Breast epithelium (tissue), 3 donors: ENCODE results near the gene CD83.

Experiments
- POLR2A ChIP-seq: fragments of 450-650 bp; IDR thresholded peaks from one replicate; pipeline ENCODE4 v1.6.1; 2016; ENCODE audit warnings: antibody characterized with exemption, mild to moderate bottlenecking, moderate library complexity
- POLR2AphosphoS5 ChIP-seq, 3 donors: sonication (generic); formaldehyde crosslinking; IDR thresholded peaks; one replicate each; pipeline ENCODE4 v1.6.1; 2017; ENCODE audit warnings: antibody characterized with exemption in 3 of 3
- TF ChIP-seq, protein P1 (sequence below), 3 donors: fragments of 450-650 bp; IDR thresholded peaks; one replicate each; pipeline ENCODE4 v1.5.1; 2016 to 2017; ENCODE audit warnings: antibody characterized with exemption in 3 of 3, mild to moderate bottlenecking in 3 of 3, moderate library complexity in 3 of 3

DNA sequence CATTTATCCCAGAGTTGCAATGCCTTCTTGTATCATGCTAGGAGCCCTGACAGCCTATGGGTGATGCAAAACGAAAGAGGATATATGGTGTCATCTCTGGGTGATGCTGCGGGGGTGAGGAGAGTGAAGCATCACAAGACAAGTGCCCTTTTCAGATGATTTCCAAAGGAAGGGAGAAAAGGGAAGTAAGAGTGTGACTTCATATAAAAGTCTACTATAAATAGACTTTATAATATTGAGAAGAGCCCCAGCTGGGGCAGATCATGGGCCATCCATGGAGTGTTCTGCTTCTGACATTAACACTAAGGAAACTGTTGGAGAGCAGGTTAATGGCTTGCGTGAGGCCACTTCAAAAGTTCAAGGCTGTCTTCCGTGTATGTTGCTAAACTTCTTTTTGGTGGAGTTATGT is 4.4 kb downstream of the CD83 start:
- no peak for TF ChIP-seq POLR2A
- TF ChIP-seq, protein P1, sequence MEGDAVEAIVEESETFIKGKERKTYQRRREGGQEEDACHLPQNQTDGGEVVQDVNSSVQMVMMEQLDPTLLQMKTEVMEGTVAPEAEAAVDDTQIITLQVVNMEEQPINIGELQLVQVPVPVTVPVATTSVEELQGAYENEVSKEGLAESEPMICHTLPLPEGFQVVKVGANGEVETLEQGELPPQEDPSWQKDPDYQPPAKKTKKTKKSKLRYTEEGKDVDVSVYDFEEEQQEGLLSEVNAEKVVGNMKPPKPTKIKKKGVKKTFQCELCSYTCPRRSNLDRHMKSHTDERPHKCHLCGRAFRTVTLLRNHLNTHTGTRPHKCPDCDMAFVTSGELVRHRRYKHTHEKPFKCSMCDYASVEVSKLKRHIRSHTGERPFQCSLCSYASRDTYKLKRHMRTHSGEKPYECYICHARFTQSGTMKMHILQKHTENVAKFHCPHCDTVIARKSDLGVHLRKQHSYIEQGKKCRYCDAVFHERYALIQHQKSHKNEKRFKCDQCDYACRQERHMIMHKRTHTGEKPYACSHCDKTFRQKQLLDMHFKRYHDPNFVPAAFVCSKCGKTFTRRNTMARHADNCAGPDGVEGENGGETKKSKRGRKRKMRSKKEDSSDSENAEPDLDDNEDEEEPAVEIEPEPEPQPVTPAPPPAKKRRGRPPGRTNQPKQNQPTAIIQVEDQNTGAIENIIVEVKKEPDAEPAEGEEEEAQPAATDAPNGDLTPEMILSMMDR (IDR thresholded peaks at IDR 0.05): no peak
- no peak for TF ChIP-seq POLR2AphosphoS5 (IDR thresholded peaks at IDR 0.05)
